MCF 10A (cell line): ENCODE measurements around the gene ALDH1L2. TPM values are rescaled to one million over a fixed set of nuclear protein-coding genes. Genes with fewer than 3 reads are reported as not detected.
A peak's percentile ranks its signal among the peaks of the same experiment; 100 is the strongest.

Experiments
- BruUV-seq: library from RNA; stranded (reverse); fragments of 400-500 nt; replicated peaks from 2 replicates; lab custom pipeline; 2021; lab: Mats Ljungman, UMichigan
- CTCF ChIA-PET: fragments of 300-600 bp; sonication (Branson Sonifier 250); formaldehyde crosslinking; extraction: SDS; loops from one replicate; lab custom pipeline; 2021; ENCODE audit warnings: antibody characterized with exemption, inconsistent platforms; lab: Yijun Ruan, JAX
- POLR2A ChIA-PET: fragments of 300-600, 350-650 bp; sonication (Branson Sonifier 250); formaldehyde crosslinking; extraction: SDS; loops from one replicate; lab custom pipeline; 2020; ENCODE audit warnings: antibody characterized with exemption, inconsistent platforms; lab: Yijun Ruan, JAX
- DNase-seq: peaks from one replicate; pipeline ENCODE4 v3.0.0-alpha.2; 2018; ENCODE audit not compliant: unreplicated experiment
- H3K27ac Mint-ChIP-seq: one replicate; pipeline ENCODE4 v1.8.0; 2022; ENCODE audit warnings: mild to moderate bottlenecking, low read depth, mixed read lengths; ENCODE audit not compliant: unreplicated experiment
- H3K27me3 Mint-ChIP-seq: one replicate; pipeline ENCODE4 v1.8.0; 2022; ENCODE audit warnings: mixed read lengths; ENCODE audit not compliant: insufficient read depth, unreplicated experiment
- H3K36me3 Mint-ChIP-seq: one replicate; pipeline ENCODE4 v1.8.0; 2022; ENCODE audit warnings: mild to moderate bottlenecking, moderate library complexity, mixed read lengths; ENCODE audit not compliant: insufficient read depth, unreplicated experiment
- H3K4me1 Mint-ChIP-seq: one replicate; pipeline ENCODE4 v1.8.0; 2022; ENCODE audit warnings: mixed read lengths; ENCODE audit not compliant: insufficient read depth, unreplicated experiment
- H3K4me3 Mint-ChIP-seq: one replicate; pipeline ENCODE4 v1.8.0; 2022; ENCODE audit warnings: mild to moderate bottlenecking, moderate library complexity, mixed read lengths; ENCODE audit not compliant: unreplicated experiment
- H3K9me3 Mint-ChIP-seq: one replicate; pipeline ENCODE4 v1.8.0; 2022; ENCODE audit warnings: mixed read lengths; ENCODE audit not compliant: unreplicated experiment
- CTCF ChIP-seq: fragments of 200-600 bp; IDR thresholded peaks from one replicate; pipeline ENCODE4 v1.8.0; 2022; ENCODE audit warnings: antibody characterized with exemption, mild to moderate bottlenecking; ENCODE audit not compliant: unreplicated experiment
- intact Hi-C: fragments of 100-400 bp; cut with micrococcal nuclease; formaldehyde crosslinking; loops from 2 replicates; pipeline ENCODE4 v1.14.1; 2022
- total RNA-seq: library from RNA; stranded (reverse); gene quantifications from 2 replicates; pipeline ENCODE4 v1.2.3, GENCODE V29; 2022

Gene ALDH1L2
- total RNA-seq, 1 experiment from 2014 or later = 165 TPM

GRCh38 chr12:105107494-105108371, 23.5 kb upstream of the ALDH1L2 start, which contains the start of gene WASHC4:
WASHC4 (plus strand) TSS chr12:105107731; CDS start chr12:105107801, 70 bp downstream.
- H3K4me1 Mint-ChIP-seq = peaks cover 26% of the 10 kb centered on the region
- BruUV-seq = no TSS peak
- intact Hi-C loops = loop anchor here (5.0 kb wide), 1 partner anchor 225 kb away; the partner anchor contains the start of gene C12orf75
- peak within 1 kb of the TSS; percentile 96 for H3K4me3 Mint-ChIP-seq
- TF ChIP-seq CTCF = no peak
- ChIA-PET POLR2A (interaction anchor here (0.6 to 6.8 kb wide), 44 partner anchors 9 to 1251 kb away, joined by 3 to 94 read pairs (median 4); partner anchors contain the start of genes ALDH1L2, APPL2, HSP90B1 and TDG), CTCF (interaction anchor here (0.6 to 2.3 kb wide), 5 partner anchors 9 to 819 kb away, joined by 3 to 6 read pairs (median 4); partner anchors contain the start of gene NOPCHAP1)
- peaks cover 17% of the 10 kb centered on the region for H3K36me3 Mint-ChIP-seq
- no peaks in the 10 kb centered on the region for H3K27me3 Mint-ChIP-seq
- H3K27ac Mint-ChIP-seq = peak within 1 kb of the TSS; percentile 96
- DNase-seq = peak; percentile 93
- H3K9me3 Mint-ChIP-seq = no peaks in the 10 kb centered on the region

GRCh38 chr12:105107171-105107493, 22.9 kb upstream of the ALDH1L2 start:
- DNase-seq = no peak
- TSS peak; percentile 80 for BruUV-seq
- Mint-ChIP-seq H3K27ac (peak overlapping the region; percentile 96), H3K4me1 (peaks cover 25% of the 10 kb centered on the region), H3K36me3 (peaks cover 11% of the 10 kb centered on the region), H3K4me3 (peak overlapping the region; percentile 96), H3K9me3 (no peaks in the 10 kb centered on the region), H3K27me3 (no peaks in the 10 kb centered on the region)
- POLR2A ChIA-PET = interaction anchor here (0.6 to 6.8 kb wide), 32 partner anchors 9 to 1177 kb away, joined by 3 to 94 read pairs (median 5); partner anchors contain the start of genes ALDH1L2, APPL2, HSP90B1 and TDG
- intact Hi-C loops = loop anchor here (5.0 kb wide), 1 partner anchor 225 kb away; the partner anchor contains the start of gene C12orf75
- CTCF ChIA-PET = interaction anchor here (1.0 to 2.3 kb wide), 4 partner anchors 8 to 818 kb away, joined by 4 to 6 read pairs (median 4); no protein-coding TSS in a partner anchor
- no peak for TF ChIP-seq CTCF

GRCh38 chr12:105106621-105107020, 22.4 kb upstream of the ALDH1L2 start:
- POLR2A ChIA-PET = interaction anchor here (0.8 to 6.8 kb wide), 21 partner anchors 9 to 1141 kb away, joined by 3 to 94 read pairs (median 9); partner anchors contain the start of genes ALDH1L2 and TDG
- BruUV-seq = no TSS peak
- intact Hi-C loops = loop anchor here (5.0 kb wide), 1 partner anchor 226 kb away; the partner anchor contains the start of gene C12orf75
- no peak for TF ChIP-seq CTCF
- CTCF ChIA-PET = interaction anchor here (1.0 to 2.3 kb wide), 3 partner anchors 8 to 278 kb away, joined by 4 to 6 read pairs (median 4); no protein-coding TSS in a partner anchor
- H3K4me1 Mint-ChIP-seq = peaks cover 20% of the 10 kb centered on the region
- H3K27ac Mint-ChIP-seq = peak overlapping the region; percentile 96
- H3K27me3 Mint-ChIP-seq = no peaks in the 10 kb centered on the region
- no peaks in the 10 kb centered on the region for H3K9me3 Mint-ChIP-seq
- no peak for DNase-seq
- peak overlapping the region; percentile 96 for H3K4me3 Mint-ChIP-seq
- H3K36me3 Mint-ChIP-seq = peaks cover 6% of the 10 kb centered on the region
